Prostate gland (tissue), 2 donors: ENCODE measurements around the gene CCR5. TPM values are rescaled to one million over a fixed set of nuclear protein-coding genes. Genes with fewer than 3 reads are reported as not detected.
"Not testable (repeated sequence)": the region's sequence is repeated elsewhere in the genome, so short reads cannot be mapped to it uniquely, and the experiment has no call there.

ENCODE experiments used
- DNase-seq: peaks from one replicate; pipeline ENCODE4 v3.0.0-alpha.2; 2019; ENCODE audit warnings: low spot score
- H3K27ac ChIP-seq, 2 donors: fragments of 200-600 bp; sonication (generic); 2 replicates each; pipeline ENCODE4 v1.5.1; 2017 to 2019
- H3K27me3 ChIP-seq: fragments of 200-600 bp; sonication (generic); replicated peaks from 2 replicates; pipeline ENCODE4 v1.5.1; 2019; ENCODE audit not compliant: insufficient read depth
- H3K36me3 ChIP-seq, 2 donors: fragments of 200-600 bp; sonication (generic); 1 replicate in 1 of 2; 2 replicates in 1 of 2; pipeline versions ENCODE4 v1.5.1 to v1.8.1; 2017 to 2019
- H3K4me1 ChIP-seq: fragments of 200-600 bp; sonication (generic); replicated peaks from 2 replicates; pipeline ENCODE4 v1.5.1; 2019
- H3K4me3 ChIP-seq, 2 donors: fragments of 200-600 bp; sonication (generic); 2 replicates each; pipeline ENCODE4 v1.5.1; 2017 to 2019
- H3K9me3 ChIP-seq: fragments of 200-600 bp; sonication (generic); 2 replicates; pipeline ENCODE4 v1.5.1; 2017
- CTCF ChIP-seq, 4 experiments: fragments of 200-600 bp in 2 of 4; fragments of 450-650 bp in 2 of 4; sonication (generic) in 2 of 4; IDR thresholded peaks; 1 replicate in 3 of 4; 2 replicates in 1 of 4; pipeline ENCODE4 v1.5.1; 2016 to 2019; ENCODE audit warnings: antibody characterized with exemption in 4 of 4, mild to moderate bottlenecking in 2 of 4, moderate library complexity in 2 of 4
- POLR2A ChIP-seq: fragments of 450-650 bp; IDR thresholded peaks from one replicate; pipeline ENCODE4 v1.6.1; 2016; ENCODE audit warnings: antibody characterized with exemption, mild to moderate bottlenecking
- POLR2AphosphoS5 ChIP-seq: sonication (generic); formaldehyde crosslinking; IDR thresholded peaks from one replicate; pipeline ENCODE4 v1.6.1; 2017; ENCODE audit warnings: antibody characterized with exemption
- WGBS: methylation state at CpG from one replicate; pipeline ENCODE4 v1.1.5; 2018; 5-methylcytosine and 5-hydroxymethylcytosine counted together
- intact Hi-C: fragments of 100-400 bp; cut with DNase I; formaldehyde crosslinking; loops from one replicate; pipeline ENCODE4 v1.14.2; 2022
- total RNA-seq, 2 donors: library from RNA; depleted of rRNA; stranded (reverse); fragments of >200 nt; gene quantifications; one replicate each; pipeline ENCODE4 v1.1.0, GENCODE V29; 2016

Gene CCR5
- under 1 TPM; 0.55 to 0.68 TPM for total RNA-seq

- H3K4me3 ChIP-seq: no peak within 1 kb of the TSS
- 33% methylated on average over 5 of the region's 5 CpGs for WGBS
- no peak for DNase-seq
- no peak within 1 kb of the TSS for H3K27ac ChIP-seq
- no peaks in the 10 kb centered on the region for H3K27me3 ChIP-seq
- no peaks in the 10 kb centered on the region for H3K4me1 ChIP-seq
- H3K9me3 ChIP-seq: no peaks in the 10 kb centered on the region
- intact Hi-C loops: no loop called here
- no peaks in the 10 kb centered on the region for H3K36me3 ChIP-seq
- TF ChIP-seq CTCF (IDR thresholded peaks at IDR 0.05): no peak
- TF ChIP-seq POLR2A: no peak
- no peak for TF ChIP-seq POLR2AphosphoS5
Measured at GRCh38 chr3:46370839-46371518, at the start of gene CCR5. Gene CCR5, plus strand, starts transcription at chr3:46370946. Its CDS starts 1,957 bp downstream, at chr3:46372903.

DNA sequence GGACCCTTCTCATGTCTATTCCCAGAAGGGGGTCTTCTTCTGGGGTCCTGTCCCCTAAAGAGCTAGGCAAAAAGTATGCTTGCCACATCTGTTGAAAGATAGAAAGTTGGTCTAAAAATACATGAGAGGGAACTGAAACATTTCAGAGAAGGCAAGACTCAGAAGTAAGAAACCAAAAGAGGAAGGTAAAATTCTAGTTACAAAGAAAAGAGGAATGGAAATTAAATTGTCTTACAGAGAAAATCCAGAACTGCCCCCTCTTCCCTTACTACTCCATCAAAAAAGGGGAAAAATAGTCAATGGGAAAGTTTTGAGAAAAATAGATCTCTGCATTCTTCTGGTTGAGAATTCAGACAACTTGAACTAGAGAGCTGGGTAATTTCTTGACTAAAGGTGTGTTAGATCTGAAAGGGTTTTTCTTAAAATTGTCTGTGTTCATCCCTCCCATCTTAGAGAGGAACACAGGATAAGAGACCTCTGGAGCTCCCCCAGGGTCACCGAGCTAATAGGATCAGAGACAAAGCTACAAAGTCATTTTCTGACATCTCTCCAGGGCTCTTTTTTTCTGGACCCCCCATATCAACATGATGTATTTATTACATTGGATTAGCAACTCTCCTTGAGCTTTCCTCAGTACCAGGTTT lies 49.2 kb upstream of the CCR5 start:
- 76% methylated on average over 1 of the region's 1 CpG for WGBS
- H3K27ac ChIP-seq: no peak overlapping the region
- no peaks in the 10 kb centered on the region for H3K4me1 ChIP-seq
- no peak for DNase-seq
- H3K4me3 ChIP-seq: no peak overlapping the region
- intact Hi-C loops: no loop called here
- H3K27me3 ChIP-seq: no peaks in the 10 kb centered on the region
- TF ChIP-seq POLR2A (no peak), CTCF (IDR thresholded peaks at IDR 0.05) (no peak), POLR2AphosphoS5 (no peak)
- H3K9me3 ChIP-seq: no peaks in the 10 kb centered on the region
- H3K36me3 ChIP-seq: no peaks in the 10 kb centered on the region

DNA sequence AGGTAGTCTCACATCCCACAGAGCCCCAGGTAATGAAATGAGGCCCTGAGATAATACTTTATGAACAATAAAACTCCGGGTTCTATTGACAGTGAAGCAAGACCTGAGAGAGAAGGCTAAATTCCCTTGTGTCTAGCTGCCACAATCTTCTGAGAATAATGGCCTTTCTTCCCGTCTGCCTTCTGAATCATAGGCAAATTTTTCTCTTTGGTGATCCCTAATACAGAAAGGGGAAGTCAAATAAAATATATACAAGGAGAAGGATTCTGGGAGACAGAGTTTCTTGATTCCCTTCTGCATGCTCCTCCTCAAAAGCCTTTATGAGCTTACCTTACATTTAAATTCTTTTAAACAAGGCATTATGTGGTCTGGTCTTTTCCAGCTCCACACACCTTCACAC lies 46.7 kb upstream of the CCR5 start:
- no peak for DNase-seq
- 53% methylated on average over 2 of the region's 2 CpGs for WGBS
- no peak overlapping the region for H3K4me3 ChIP-seq
- TF ChIP-seq POLR2A (no peak), POLR2AphosphoS5 (no peak), CTCF (IDR thresholded peaks at IDR 0.05) (no peak)
- H3K27me3 ChIP-seq: no peaks in the 10 kb centered on the region
- H3K9me3 ChIP-seq: no peaks in the 10 kb centered on the region
- intact Hi-C loops: no loop called here
- no peak overlapping the region for H3K27ac ChIP-seq
- H3K4me1 ChIP-seq: no peaks in the 10 kb centered on the region
- H3K36me3 ChIP-seq: no peaks in the 10 kb centered on the region

- DNase-seq: no peak
- H3K4me1 ChIP-seq: no peaks in the 10 kb centered on the region
- no peaks in the 10 kb centered on the region for H3K9me3 ChIP-seq
- TF ChIP-seq POLR2AphosphoS5 (no peak), CTCF (IDR thresholded peaks at IDR 0.05) (no peak), POLR2A (no peak)
- H3K27ac ChIP-seq: no peak overlapping the region
- no peaks in the 10 kb centered on the region for H3K36me3 ChIP-seq
- WGBS: 65% methylated on average over 1 of the region's 1 CpG
- H3K27me3 ChIP-seq: no peaks in the 10 kb centered on the region
- intact Hi-C loops: no loop called here
- H3K4me3 ChIP-seq: no peak overlapping the region
Measured at GRCh38 chr3:46325645-46326300, 45.0 kb upstream of the CCR5 start.

GRCh38 chr3:46330676-46331075 lies 40.1 kb upstream of the CCR5 start:
- H3K4me3 ChIP-seq, H3K4me1 ChIP-seq, intact Hi-C loops, H3K27me3 ChIP-seq, H3K9me3 ChIP-seq, H3K36me3 ChIP-seq, H3K27ac ChIP-seq, DNase-seq: not testable (repeated sequence)
- WGBS: 91% methylated on average over 3 of the region's 3 CpGs
